B cell (primary cell): ENCODE results near the gene RASGRP2. TPM values are rescaled to one million over a fixed set of nuclear protein-coding genes. Genes with fewer than 3 reads are reported as not detected.

Source experiments
- ATAC-seq: fragments of 200-7000 bp; cut with Tn5 transposase; one replicate; pipeline ENCODE4 v1.10.0; 2021; ENCODE audit warnings: low read depth, mild to moderate bottlenecking, moderate number of reproducible peaks, moderate library complexity
- CTCF ChIA-PET: fragments of 350-600 bp; sonication (Branson Sonifier 250); formaldehyde crosslinking; loops from one replicate; lab custom pipeline; 2021; ENCODE audit warnings: antibody characterized with exemption, inconsistent platforms; lab: Charles Lee
- POLR2A ChIA-PET: fragments of 350-600 bp; sonication (Branson Sonifier 250); formaldehyde crosslinking; loops from one replicate; lab custom pipeline; 2021; ENCODE audit warnings: antibody characterized with exemption; lab: Charles Lee
- DNase-seq: peaks from one replicate; pipeline ENCODE4 v3.0.0; 2013
- H2AFZ ChIP-seq: 2 replicates; pipeline ENCODE4 v1.6.1; 2012; ENCODE audit warnings: mild to moderate bottlenecking, low read depth, low read length; ENCODE audit not compliant: insufficient read depth, poor library complexity, severe bottlenecking
- H3K27ac ChIP-seq, 2 donors: 1 replicate in 1 of 2; 2 replicates in 1 of 2; pipeline ENCODE4 v1.5.1; 2012 to 2013; ENCODE audit warnings: low read length in 2 of 2, mild to moderate bottlenecking in 2 of 2, moderate library complexity in 1 of 2
- H3K27me3 ChIP-seq, 4 experiments: fragments of 200-600 bp in 1 of 4; sonication (generic) in 1 of 4; replicated peaks in 1 of 4; 1 replicate in 2 of 4; 2 replicates in 2 of 4; pipeline versions ENCODE4 v1.6.1 to v1.7.0; 2013 to 2016; ENCODE audit warnings: low read length in 3 of 4, mild to moderate bottlenecking in 2 of 4, mixed read lengths in 1 of 4, moderate library complexity in 1 of 4; ENCODE audit not compliant: insufficient read depth in 4 of 4, control insufficient read depth in 3 of 4; ENCODE audit errors: control extremely low read depth in 1 of 4
- H3K36me3 ChIP-seq, 2 experiments: replicated peaks in 1 of 2; 1 replicate in 1 of 2; 2 replicates in 1 of 2; pipeline versions ENCODE4 v1.6.1 to v1.7.1; 2013; ENCODE audit warnings: low read length in 1 of 2; ENCODE audit not compliant: insufficient read depth in 2 of 2, control insufficient read depth in 1 of 2; ENCODE audit errors: control extremely low read depth in 1 of 2, extremely low read depth in 1 of 2
- H3K4me1 ChIP-seq, 2 donors: fragments of 200-600 bp in 1 of 2; sonication (generic) in 1 of 2; 1 replicate in 1 of 2; 2 replicates in 1 of 2; pipeline versions ENCODE4 v1.5.1 to v1.6.1; 2013 to 2017; ENCODE audit warnings: low read length in 2 of 2; ENCODE audit not compliant: control insufficient read depth in 2 of 2, insufficient read depth in 2 of 2
- H3K4me2 ChIP-seq: replicated peaks from 2 replicates; pipeline ENCODE3; 2012; ENCODE audit warnings: mild to moderate bottlenecking, low read depth, low read length; ENCODE audit not compliant: poor library complexity, severe bottlenecking
- H3K4me3 ChIP-seq, 5 experiments: fragments of 200-600 bp in 1 of 5; sonication (generic) in 1 of 5; 1 replicate in 3 of 5; 2 replicates in 2 of 5; pipeline versions ENCODE4 v1.5.1 to v1.7.0; 2011 to 2016; ENCODE audit warnings: low read length in 4 of 5, mild to moderate bottlenecking in 4 of 5, low read depth in 2 of 5, control low read depth in 1 of 5, moderate library complexity in 1 of 5; ENCODE audit not compliant: insufficient read depth in 1 of 5; ENCODE audit errors: control extremely low read depth in 1 of 5, extremely low read depth in 1 of 5
- H3K79me2 ChIP-seq: fragments of 200-600 bp; sonication (generic); one replicate; pipeline ENCODE4 v1.6.0; 2016; ENCODE audit warnings: low read length; ENCODE audit not compliant: control insufficient read depth, insufficient read depth
- H3K9ac ChIP-seq: fragments of 200-600 bp; sonication (generic); 2 replicates; pipeline ENCODE4 v1.6.1; 2017; ENCODE audit warnings: mild to moderate bottlenecking, low read length, moderate library complexity
- H3K9me3 ChIP-seq, 3 donors: one replicate each; pipeline versions ENCODE4 v1.6.1 to v1.7.1; 2013; ENCODE audit warnings: low read length in 2 of 3; ENCODE audit not compliant: control insufficient read depth in 2 of 3, insufficient read depth in 1 of 3; ENCODE audit errors: control extremely low read depth in 1 of 3
- H4K20me1 ChIP-seq: 2 replicates; pipeline ENCODE4 v1.6.0; 2012; ENCODE audit warnings: mild to moderate bottlenecking, low read length; ENCODE audit not compliant: insufficient read depth, control insufficient read depth, poor library complexity, severe bottlenecking
- H3K27ac Mint-ChIP-seq: one replicate; pipeline ENCODE4 v1.8.0; 2021; ENCODE audit warnings: mixed read lengths
- H3K27me3 Mint-ChIP-seq: one replicate; pipeline ENCODE4 v1.8.0; 2021; ENCODE audit warnings: mixed read lengths
- H3K4me1 Mint-ChIP-seq: one replicate; pipeline ENCODE4 v1.8.0; 2021; ENCODE audit warnings: mixed read lengths
- H3K4me3 Mint-ChIP-seq: one replicate; pipeline ENCODE4 v1.8.0; 2021; ENCODE audit warnings: mixed read lengths
- H3K9me3 Mint-ChIP-seq: one replicate; pipeline ENCODE4 v1.8.0; 2022; ENCODE audit warnings: mixed read lengths; ENCODE audit not compliant: insufficient read depth
- EZH2 ChIP-seq: IDR thresholded peaks from 2 replicates; pipeline ENCODE4 v1.6.1; 2012; ENCODE audit warnings: borderline replicate concordance, low read depth, mild to moderate bottlenecking, moderate library complexity, low read length; ENCODE audit not compliant: insufficient read depth, poor library complexity, severe bottlenecking
- WGBS: methylation state at CpG from one replicate; pipeline ENCODE4 v1.1.5; 2013; ENCODE audit warnings: missing lambda C conversion rate; ENCODE audit not compliant: insufficient coverage; 5-methylcytosine and 5-hydroxymethylcytosine counted together
- intact Hi-C: fragments of 100-400 bp; cut with micrococcal nuclease; formaldehyde crosslinking; loops from one replicate; pipeline ENCODE4 v1.10.0; 2022
- polyA plus RNA-seq: library from polyadenylated mRNA; depleted of rRNA; stranded (reverse); fragments of >200 nt; gene quantifications from 2 replicates; pipeline ENCODE4 v1.2.3, GENCODE V29; 2012
- total RNA-seq, 2 donors: library from RNA; stranded (reverse); fragments of 120-200 nt in 1 of 2; gene quantifications; 1 replicate in 1 of 2; 2 replicates in 1 of 2; pipeline versions ENCODE4 v1.2.3 to v1.2.4, GENCODE V29; 2013 to 2022
- TF ChIP-seq, protein P1 (sequence below): fragments of 200-600 bp; IDR thresholded peaks from one replicate; pipeline ENCODE4 v1.8.0; 2022; ENCODE audit warnings: antibody characterized with exemption, mild to moderate bottlenecking

RASGRP2 gene
- total and polyA plus RNA-seq, 2 donors (not counting 1 experiment from before 2014, with no cell fraction given): 628 to 1,139 TPM

DNA sequence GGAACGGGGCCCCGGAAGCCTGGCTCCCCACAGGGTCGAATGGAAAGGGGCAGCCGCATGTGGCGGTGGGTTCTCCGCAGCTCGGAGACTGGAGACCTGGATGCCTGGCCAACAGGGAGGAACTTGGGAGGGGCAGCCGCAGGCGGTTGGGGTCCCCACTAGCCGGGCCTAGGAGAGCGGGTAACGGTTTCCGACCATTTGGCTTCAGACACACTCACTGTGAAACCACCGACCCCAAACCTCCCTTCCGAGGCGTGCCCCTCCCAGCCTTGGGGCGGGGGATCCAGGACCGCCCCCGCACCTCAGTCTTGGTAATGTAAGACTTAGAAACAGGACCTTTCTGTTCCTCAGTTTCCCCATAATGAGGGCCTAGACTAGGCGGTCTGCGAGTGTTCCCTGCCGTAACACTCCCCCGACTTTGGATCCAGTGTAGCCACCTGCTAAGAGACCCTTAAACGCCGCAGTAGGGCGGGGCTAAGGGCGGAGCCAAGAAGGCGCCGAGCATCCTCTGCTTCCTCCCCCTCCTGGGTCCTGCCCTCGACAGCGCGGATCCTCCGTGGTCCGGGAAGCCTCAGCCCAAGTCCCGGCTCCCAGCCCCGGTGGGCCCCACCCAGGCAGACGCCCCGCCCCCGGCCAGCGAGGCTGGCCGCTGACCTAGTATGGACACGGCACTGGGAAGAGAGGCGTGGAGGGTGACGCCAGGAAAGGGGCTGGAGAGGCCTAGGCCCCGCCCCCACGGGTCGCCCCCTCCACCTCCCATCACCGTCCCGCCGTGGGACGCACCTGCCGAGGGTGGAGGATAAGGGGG lies 1.8 kb upstream of the RASGRP2 start:
- ATAC-seq (peak; percentile 46), DNase-seq (peak; percentile 92)
- Histone ChIP-seq H3K27me3 (no peaks in the 10 kb centered on the region), H3K9ac (peak overlapping the region; percentile 94), H3K27ac (peak overlapping the region; percentile 97 to 98), H3K4me3 (peak overlapping the region; percentile 48 to 99 (median 73)), H3K9me3 (no peaks in the 10 kb centered on the region), H3K4me1 (peaks cover 29 to 50% of the 10 kb centered on the region in 2 donors), H4K20me1 (peaks cover 34% of the 10 kb centered on the region), H2AFZ (peak overlapping the region; percentile 75), H3K36me3 (peaks cover 0 to 16% of the 10 kb centered on the region in 2 experiments), H3K4me2 (peak overlapping the region; percentile 99), H3K79me2 (peaks cover 36% of the 10 kb centered on the region)
- Mint-ChIP-seq H3K9me3 (no peaks in the 10 kb centered on the region), H3K27ac (peak overlapping the region; percentile 100), H3K27me3 (no peaks in the 10 kb centered on the region), H3K4me3 (peak overlapping the region; percentile 97), H3K4me1 (peaks cover 58% of the 10 kb centered on the region)
- intact Hi-C loops: loop anchor here (1.0 to 10.0 kb wide), 7 partner anchors 27 to 829 kb away; partner anchors contain the start of genes CDC42BPG, EHBP1L1, EHD1 and FAM89B
- under 1% methylated on average over 32 of the region's 52 CpGs for WGBS
- POLR2A ChIA-PET: interaction anchor here (0.6 to 8.9 kb wide), 13 partner anchors 10 to 787 kb away, joined by 3 to 175 read pairs (median 8); partner anchors contain the start of genes FAU, MAP4K2, MRPL49 and PYGM
- CTCF ChIA-PET: interaction anchor here (1.2 to 13.7 kb wide), 8 partner anchors 15 to 101 kb away, joined by 3 to 280 read pairs (median 33); partner anchors contain the start of genes MAP4K2 and SF1
- TF ChIP-seq EZH2: no peak
- TF ChIP-seq, protein P1, sequence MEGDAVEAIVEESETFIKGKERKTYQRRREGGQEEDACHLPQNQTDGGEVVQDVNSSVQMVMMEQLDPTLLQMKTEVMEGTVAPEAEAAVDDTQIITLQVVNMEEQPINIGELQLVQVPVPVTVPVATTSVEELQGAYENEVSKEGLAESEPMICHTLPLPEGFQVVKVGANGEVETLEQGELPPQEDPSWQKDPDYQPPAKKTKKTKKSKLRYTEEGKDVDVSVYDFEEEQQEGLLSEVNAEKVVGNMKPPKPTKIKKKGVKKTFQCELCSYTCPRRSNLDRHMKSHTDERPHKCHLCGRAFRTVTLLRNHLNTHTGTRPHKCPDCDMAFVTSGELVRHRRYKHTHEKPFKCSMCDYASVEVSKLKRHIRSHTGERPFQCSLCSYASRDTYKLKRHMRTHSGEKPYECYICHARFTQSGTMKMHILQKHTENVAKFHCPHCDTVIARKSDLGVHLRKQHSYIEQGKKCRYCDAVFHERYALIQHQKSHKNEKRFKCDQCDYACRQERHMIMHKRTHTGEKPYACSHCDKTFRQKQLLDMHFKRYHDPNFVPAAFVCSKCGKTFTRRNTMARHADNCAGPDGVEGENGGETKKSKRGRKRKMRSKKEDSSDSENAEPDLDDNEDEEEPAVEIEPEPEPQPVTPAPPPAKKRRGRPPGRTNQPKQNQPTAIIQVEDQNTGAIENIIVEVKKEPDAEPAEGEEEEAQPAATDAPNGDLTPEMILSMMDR: no peak
